Measurements from ENCODE around the gene AMOTL2.

DNA sequence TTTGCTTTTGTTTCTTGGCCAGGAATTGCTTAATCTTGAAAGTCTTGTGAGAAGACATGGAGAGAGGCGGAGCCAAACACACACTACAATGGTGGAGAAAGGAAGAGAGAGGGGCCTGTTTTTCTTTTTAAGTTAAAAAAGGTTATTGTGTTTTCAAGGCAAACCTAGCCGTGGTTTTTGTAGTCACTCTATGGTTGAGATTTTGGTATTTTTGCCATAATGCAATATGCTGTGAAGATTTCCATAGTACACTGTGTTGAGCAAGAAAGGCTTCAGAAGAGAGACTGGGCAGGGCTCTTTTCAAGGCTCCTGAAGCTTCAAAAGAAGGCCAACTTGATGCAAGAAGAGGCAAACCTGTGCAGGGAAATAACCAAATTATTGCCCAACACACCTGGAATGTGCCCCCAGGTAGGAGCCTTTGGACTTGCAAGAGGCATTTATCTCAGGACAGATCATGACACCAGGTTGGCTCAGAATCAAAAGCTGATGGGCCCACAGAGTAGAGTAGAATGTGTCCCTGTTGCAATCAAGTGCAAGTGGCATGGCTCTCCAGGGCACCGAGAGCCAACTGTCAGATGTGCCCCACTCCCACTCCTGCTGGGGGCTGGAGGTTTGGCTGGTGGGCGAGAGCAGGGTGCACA is 22.1 kb downstream of the AMOTL2 start:
- TF ChIP-seq POLR2A (IDR thresholded peaks at IDR 0.05) = no peak
- TF ChIP-seq, protein P1, sequence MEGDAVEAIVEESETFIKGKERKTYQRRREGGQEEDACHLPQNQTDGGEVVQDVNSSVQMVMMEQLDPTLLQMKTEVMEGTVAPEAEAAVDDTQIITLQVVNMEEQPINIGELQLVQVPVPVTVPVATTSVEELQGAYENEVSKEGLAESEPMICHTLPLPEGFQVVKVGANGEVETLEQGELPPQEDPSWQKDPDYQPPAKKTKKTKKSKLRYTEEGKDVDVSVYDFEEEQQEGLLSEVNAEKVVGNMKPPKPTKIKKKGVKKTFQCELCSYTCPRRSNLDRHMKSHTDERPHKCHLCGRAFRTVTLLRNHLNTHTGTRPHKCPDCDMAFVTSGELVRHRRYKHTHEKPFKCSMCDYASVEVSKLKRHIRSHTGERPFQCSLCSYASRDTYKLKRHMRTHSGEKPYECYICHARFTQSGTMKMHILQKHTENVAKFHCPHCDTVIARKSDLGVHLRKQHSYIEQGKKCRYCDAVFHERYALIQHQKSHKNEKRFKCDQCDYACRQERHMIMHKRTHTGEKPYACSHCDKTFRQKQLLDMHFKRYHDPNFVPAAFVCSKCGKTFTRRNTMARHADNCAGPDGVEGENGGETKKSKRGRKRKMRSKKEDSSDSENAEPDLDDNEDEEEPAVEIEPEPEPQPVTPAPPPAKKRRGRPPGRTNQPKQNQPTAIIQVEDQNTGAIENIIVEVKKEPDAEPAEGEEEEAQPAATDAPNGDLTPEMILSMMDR (IDR thresholded peaks at IDR 0.05) = no peak
